LHCN-M2 (cell line): Measurements from ENCODE around the gene PKP4. TPM values are rescaled to one million over a fixed set of nuclear protein-coding genes. Genes with fewer than 3 reads are reported as not detected.

Source experiments
- DNase-seq: peaks from one replicate; pipeline ENCODE4 v3.0.0-alpha.2; 2012; ENCODE audit warnings: low read depth
- total RNA-seq: library from RNA; depleted of rRNA; stranded (reverse); fragments of >200 nt; gene quantifications from 2 replicates; pipeline ENCODE4 v1.2.3, GENCODE V29; 2014

The PKP4 gene
- total RNA-seq, 1 experiment from 2014 or later: 25.6 TPM

GRCh38 chr2:158539176-158540005 lies 82.6 kb downstream of the PKP4 start:
- peak; percentile 87 for DNase-seq

DNA sequence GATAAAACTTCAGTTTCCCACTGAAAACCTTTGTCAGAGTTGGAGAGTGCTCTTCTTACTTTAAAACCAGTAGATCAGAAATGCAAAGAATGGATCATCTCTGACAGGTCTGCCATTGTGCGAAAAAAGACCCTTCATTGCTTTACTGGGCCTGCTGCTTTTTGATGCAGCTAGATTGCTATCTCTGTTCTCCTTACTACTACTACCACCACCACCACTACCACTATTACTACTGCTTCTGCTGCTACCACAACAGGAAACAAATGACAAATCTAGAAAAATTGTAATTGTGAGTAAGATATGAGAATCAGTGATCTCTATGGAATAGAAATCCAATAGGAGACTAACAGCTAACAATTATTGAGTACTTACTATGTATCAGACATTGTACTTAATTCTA lies 85.8 kb downstream of the PKP4 start:
- no peak for DNase-seq

DNA sequence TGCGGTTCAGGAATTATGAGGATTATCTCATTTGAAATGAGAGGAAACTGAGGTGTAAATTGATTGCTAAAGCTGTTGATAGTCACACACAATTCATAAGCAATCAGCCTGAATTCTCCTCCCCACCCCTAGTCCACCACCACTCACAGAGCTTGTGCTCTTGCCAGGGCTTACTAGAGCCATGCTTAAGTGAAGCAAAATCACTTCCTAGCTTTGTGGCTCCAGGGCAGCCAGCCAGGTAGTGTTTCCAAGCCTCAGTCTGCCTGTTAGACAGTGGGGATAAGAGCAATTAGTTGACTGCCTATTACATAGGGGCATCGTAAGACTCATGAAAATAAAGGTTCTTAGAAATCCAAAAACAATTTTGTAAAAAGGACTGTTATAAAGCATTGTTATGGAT lies 87.2 kb downstream of the PKP4 start:
- no peak for DNase-seq

DNA sequence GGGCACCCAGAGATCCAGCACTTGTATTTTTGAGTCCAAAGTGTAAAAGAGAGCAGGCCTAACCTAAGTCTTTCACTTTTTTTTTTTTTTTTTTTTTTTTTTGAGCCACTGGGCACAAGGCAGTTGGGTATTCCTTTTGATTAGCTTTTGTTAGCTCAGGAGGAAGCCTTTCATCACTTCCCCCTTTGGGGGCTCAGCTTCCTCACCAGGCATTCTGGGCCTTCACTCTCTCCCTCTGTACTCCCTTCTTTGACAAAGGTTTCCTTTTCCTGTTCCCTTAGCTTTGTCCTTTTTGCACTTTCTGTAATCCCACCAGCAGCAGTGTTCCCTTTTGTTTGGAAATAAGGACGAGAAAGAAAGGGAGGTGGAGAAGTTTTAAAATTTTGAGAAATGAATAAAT lies 88.2 kb downstream of the PKP4 start:
- DNase-seq: no peak

DNA sequence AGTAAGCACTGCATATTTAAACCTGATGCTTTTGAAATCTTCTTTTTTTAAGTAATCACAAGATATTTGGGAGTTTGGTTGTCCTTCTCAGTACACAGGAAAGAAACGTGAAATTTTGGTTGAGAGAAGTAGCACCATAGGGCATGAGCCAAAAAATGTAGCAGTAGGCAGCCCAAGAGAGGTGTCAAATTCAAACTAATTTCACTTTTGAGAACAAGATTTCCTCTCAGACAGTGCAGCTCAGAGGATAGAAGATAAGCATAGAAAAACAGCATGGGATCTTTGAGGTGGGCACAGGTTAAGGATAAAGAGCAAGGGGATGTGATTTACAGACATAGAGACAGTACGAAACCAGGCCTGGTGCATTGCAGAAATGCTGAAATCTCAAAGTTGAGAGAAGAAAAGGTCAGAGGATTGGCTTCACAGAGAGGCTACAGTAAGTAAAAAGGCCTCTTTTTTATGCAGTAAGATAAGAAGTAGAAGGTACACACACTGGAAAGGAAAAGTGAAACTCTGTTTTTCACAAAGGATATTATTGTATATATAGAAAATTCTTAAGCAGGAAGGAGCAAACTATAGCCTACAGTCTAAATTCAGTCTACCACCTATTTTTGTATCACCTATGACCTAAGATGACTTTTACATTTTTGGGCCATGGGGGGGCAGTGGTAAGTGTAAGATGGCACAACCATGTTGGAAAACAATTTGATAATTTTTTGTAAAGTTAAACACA lies 89.8 kb downstream of the PKP4 start:
- no peak for DNase-seq

GRCh38 chr2:158553257-158553656 lies 96.5 kb downstream of the PKP4 start:
- DNase-seq: no peak

DNA sequence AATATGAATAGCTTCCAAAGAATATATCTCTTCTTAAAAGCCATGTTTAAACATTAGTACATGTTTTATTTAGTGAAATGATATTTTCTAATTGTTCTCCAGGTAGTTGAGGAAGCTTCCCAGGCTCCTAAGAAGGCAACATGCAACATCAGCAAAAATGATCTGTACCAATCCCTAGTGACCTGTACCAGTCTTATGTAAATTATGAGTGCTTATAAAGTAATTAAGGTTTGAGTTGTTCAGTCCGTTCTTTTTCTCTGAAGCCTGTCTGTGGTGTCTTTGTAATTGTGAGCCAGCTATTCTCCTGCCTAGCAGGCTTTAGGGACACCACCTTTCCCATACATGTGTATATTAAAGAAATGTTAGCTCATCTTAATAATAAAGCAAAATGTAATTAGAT lies 98.2 kb downstream of the PKP4 start:
- DNase-seq: no peak

GRCh38 chr2:158556124-158556523 lies 99.4 kb downstream of the PKP4 start:
- DNase-seq: no peak

DNA sequence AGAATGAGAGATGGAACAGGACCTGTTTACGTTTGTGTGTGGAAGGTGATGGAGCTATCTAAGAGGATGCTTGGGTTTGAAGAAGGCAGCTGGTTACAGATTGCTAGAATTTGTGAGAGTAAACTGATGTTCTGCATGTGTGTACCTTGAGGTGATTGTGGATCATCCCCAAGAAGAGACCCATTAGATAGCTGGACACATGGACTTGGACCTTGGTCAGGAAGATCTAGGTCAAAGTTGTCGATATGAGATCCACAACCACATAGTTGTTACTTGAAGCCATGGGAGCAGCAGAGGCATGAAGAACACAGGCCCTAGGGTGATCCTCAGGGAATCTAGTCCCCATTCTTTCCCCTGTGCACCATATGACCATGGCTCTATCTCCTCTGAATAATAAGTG lies 101.0 kb downstream of the PKP4 start:
- no peak for DNase-seq

DNA sequence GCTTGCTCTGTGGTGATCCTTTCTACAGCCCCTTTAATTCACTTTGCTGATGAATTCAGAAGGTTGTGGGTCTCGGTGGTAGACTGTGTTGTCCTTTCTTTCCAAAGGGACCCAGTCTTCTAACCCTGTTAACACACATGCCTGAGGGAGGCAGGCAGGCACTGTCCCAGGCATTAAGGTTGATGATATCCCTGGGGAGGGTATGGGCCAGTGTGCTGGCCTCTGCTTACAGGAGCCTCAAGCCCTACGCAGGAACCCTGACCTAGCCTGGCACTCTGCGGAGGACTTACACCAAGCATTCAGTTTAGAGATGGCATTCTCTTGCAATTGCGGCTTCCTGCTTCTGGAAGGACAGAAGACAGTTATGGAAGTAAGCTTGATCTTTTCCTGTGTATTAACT lies 102.5 kb downstream of the PKP4 start:
- no peak for DNase-seq

DNA sequence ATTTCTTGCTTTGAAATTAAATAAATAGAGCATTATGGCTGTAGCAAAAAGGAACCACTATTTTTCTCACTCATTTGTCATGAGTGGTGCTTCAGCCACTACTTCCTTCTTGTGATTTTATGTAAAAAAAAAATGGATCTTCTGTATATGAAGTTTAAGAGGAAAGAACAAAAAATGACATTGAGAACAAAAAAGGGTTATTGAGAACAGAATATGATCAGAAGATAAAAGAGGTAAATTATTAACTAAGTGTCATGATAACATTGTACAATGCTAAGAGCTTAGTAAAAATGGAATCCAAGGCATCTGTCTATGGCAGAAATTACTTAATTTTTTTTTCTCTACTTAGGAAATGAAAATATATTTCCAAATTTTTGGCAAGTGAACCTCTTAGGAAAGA lies 103.5 kb downstream of the PKP4 start:
- no peak for DNase-seq

DNA sequence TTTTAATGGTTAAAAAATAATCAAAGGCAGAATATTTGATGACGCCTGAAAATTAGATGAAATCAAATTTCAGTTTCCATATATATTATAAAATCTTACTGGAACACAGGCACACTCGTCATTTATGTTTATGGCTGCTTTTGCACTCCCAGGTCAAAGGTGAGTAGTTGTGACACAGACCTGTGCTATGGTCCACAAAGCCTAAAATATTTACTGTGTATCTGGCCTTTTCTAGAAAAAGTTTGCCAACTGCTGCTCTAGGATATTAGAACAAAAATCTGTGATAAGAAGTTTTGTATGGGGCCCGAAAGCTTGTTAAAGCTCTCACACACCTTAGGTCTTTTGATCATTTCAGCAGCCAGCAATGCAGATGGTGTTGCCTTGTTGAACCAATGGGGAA lies 104.3 kb downstream of the PKP4 start:
- no peak for DNase-seq

GRCh38 chr2:158567208-158567607 lies 110.5 kb downstream of the PKP4 start:
- DNase-seq: no peak

DNA sequence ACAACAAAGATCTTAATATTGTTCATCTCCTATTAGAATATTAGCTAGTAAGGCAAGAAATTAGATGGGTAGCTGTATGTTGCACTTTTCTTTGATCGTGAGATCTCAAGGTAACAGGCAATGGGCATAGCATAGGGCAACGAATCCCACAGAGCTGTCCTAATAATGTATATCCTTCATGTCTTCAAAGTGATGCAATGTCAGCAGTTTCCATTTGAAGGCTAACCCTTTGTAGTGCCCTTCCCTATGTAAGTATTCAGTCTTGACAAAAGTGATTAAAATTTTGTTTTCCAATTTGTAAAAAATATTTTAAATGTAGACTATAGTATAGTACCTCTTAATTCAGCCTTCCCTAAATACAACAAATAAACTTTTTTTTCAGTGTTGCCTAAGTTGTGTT lies 112.5 kb downstream of the PKP4 start:
- DNase-seq: no peak

GRCh38 chr2:158570869-158571268 lies 114.1 kb downstream of the PKP4 start:
- no peak for DNase-seq

DNA sequence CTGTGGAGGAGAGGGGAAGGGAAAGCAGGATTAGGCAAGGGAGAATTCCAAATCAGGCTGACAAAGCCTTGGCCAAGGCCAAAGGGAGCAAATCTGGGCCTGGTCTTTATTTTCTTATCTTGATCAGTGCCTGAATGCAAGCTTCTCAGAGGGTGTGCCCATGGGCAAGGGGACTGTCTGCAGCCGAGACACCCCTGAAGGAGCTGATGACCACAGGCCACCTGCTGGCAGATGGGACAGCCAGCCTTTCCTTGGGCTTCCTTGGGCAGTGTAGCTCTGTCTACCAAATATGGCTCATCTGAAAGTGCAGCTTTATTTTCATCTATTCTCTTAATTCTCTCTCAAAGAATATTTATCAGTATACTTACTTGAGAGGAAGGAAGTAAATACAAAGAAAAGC lies 117.0 kb downstream of the PKP4 start:
- DNase-seq: no peak

DNA sequence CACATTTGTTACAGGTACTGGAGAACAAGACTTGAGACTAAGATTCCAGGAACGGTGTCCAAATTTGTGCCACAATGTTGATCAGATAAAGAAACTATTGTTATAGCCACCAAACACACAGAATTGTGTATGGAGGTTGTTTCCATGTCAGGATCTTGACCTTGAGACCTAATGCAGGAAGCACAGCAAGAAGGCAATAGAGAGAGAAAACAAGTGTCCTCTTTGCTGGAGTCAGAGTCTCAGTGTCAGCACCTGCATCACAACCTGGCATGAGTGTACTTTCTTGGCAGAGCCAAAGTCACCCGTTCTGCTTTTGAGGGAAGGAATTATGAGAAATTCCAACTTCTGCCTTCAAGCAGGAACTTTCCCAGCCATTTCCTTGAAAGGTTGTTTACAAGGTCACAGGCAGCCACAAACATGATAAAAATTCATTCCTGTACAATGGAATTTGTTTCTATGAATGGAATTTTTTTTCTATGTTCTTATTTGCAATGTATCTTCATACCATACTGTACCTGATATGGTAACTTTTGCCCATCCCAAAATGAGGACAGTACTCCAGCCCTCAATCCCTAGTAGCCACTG lies 118.4 kb downstream of the PKP4 start:
- peak; percentile 2 for DNase-seq

GRCh38 chr2:158577141-158577540 lies 120.4 kb downstream of the PKP4 start:
- no peak for DNase-seq

GRCh38 chr2:158578703-158579330 lies 122.1 kb downstream of the PKP4 start:
- DNase-seq: no peak

GRCh38 chr2:158579928-158580327 lies 123.2 kb downstream of the PKP4 start:
- no peak for DNase-seq

- DNase-seq: no peak
Observed at GRCh38 chr2:158580760-158581159, 124.0 kb downstream of the PKP4 start.

- DNase-seq: no peak
Observed at GRCh38 chr2:158582670-158583069, 125.9 kb downstream of the PKP4 start.
